Measurements from ENCODE around the gene PCLO. TPM values are rescaled to one million over a fixed set of nuclear protein-coding genes. Genes with fewer than 3 reads are reported as not detected.

The PCLO gene
- total RNA-seq, 1 experiment from 2014 or later = 3.1 TPM

DNA sequence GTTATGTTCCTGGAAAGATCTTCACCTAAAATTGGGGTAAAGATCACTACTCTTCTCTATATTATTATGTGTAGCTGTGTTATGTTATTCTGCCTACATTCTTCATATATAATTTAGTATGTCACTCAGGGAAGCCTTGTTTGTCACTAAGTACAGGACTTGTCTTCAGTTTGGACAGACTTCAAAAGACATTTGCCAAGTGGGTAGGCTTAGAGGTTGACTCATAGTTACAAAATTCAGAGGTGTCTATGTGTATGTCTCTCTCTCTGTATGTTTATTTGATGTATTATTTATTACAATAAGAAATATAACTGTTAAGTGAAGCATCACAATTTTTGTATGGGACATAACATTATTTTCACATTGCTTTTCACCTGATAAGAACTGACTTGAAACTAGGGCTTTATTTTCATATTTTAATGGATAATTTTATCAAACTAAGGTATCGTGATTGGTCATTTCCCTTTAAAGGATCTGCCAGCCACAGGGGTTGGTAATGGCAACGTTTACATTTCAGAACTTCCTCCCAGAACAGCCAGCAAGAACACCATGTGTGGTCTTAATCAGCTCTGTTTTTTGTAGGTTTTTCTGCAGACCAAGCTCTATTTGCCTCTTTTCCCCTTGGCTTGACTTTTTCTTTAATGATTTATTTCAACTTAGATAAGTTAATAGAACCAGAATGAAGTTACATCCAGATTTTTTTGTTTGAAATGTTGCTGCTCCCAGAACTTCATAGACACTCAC is 457.0 kb downstream of the PCLO start:
- H3K14ac ChIP-seq (ENCODE audit: insufficient read depth, low read length) = no peak overlapping the region
- no peak overlapping the region for H2BK5ac ChIP-seq (ENCODE audit: insufficient read length, low read length)
- H4K20me1 ChIP-seq (ENCODE audit: control insufficient read depth, insufficient read depth, insufficient read length) = no peaks in the 10 kb centered on the region
- H4K5ac ChIP-seq (ENCODE audit: insufficient read length, low read depth, low read length) = no peak overlapping the region
- no peak overlapping the region for H2AK5ac ChIP-seq (ENCODE audit: insufficient read length, low read length)
- no peaks in the 10 kb centered on the region for H3K27me3 ChIP-seq (ENCODE audit: insufficient read depth, low read length)
- Mint-ChIP-seq H3K27me3 (ENCODE audit: low read depth) (no peaks in the 10 kb centered on the region), H3K4me3 (no peak overlapping the region), H3K4me1 (peaks cover 3 to 15% of the 10 kb centered on the region in 2 experiments; a peak in 3 of 4 replicates), H3K9me3 (no peaks in the 10 kb centered on the region), H3K36me3 (ENCODE audit: insufficient read depth in 1 of 3, low read depth in 3 of 3) (no peaks in the 10 kb centered on the region), H3K27ac (no peak overlapping the region)
- no peak for TF ChIP-seq CTCF (conservative IDR thresholded peaks at IDR 0.05)
- no peak overlapping the region for H3K9ac ChIP-seq (ENCODE audit: extremely low read depth, insufficient read length, low read length)
- WGBS (ENCODE audit: extremely low coverage, insufficient read length, low lambda C conversion rate) = no CpG with 5 or more reads among the region's 2 CpGs
- H2BK12ac ChIP-seq (ENCODE audit: insufficient read length, low read depth, low read length) = no peak overlapping the region
- no peak overlapping the region for H3K4me2 ChIP-seq (ENCODE audit: insufficient read depth, insufficient read length, low read length)
- H3K56ac ChIP-seq (ENCODE audit: insufficient read length, low read depth, low read length) = no peak overlapping the region
- no peaks in the 10 kb centered on the region for H3K4me1 ChIP-seq (ENCODE audit: insufficient read depth, low read length)
- H3T11ph ChIP-seq (ENCODE audit: low read length) = no peak overlapping the region
- no peaks in the 10 kb centered on the region for H3K79me2 ChIP-seq (ENCODE audit: insufficient read depth, low read length)
- H2BK20ac ChIP-seq (ENCODE audit: low read depth, low read length, poor library complexity, severe bottlenecking) = no peak overlapping the region
- H3K27ac ChIP-seq (ENCODE audit: insufficient read length, low read depth, low read length) = no peak overlapping the region
- DNase-seq = no peak
- H4K91ac ChIP-seq (ENCODE audit: insufficient read length, low read depth, low read length) = no peak overlapping the region
- no peaks in the 10 kb centered on the region for H3K79me1 ChIP-seq (ENCODE audit: insufficient read depth, low read depth, low read length, poor library complexity, severe bottlenecking)
- no peak overlapping the region for H3K4ac ChIP-seq (ENCODE audit: low read depth, low read length)
- no peak overlapping the region for H3K23ac ChIP-seq (ENCODE audit: insufficient read length, low read depth, low read length)
- no peak overlapping the region for H2BK120ac ChIP-seq (ENCODE audit: low read depth, low read length, poor library complexity, severe bottlenecking)
- no peak overlapping the region for H4K8ac ChIP-seq (replicated peaks; ENCODE audit: insufficient read length, low read depth, low read length)
- no peaks in the 10 kb centered on the region for H3K9me3 ChIP-seq (ENCODE audit: control insufficient read depth, low read depth, low read length)
- no peak overlapping the region for H3K18ac ChIP-seq (ENCODE audit: insufficient read length, low read depth, low read length)
- H2AFZ ChIP-seq (ENCODE audit: low read length) = no peak overlapping the region
- H3K23me2 ChIP-seq (ENCODE audit: insufficient read length, low read depth, low read length, poor library complexity, severe bottlenecking) = no peaks in the 10 kb centered on the region
- no peak overlapping the region for H2BK15ac ChIP-seq (ENCODE audit: low read depth, low read length)
